Skeletal muscle satellite cell (primary cell): ENCODE results near the gene TRPM1. TPM values are rescaled to one million over a fixed set of nuclear protein-coding genes. Genes with fewer than 3 reads are reported as not detected.

ENCODE experiments used
- H3K27me3 ChIP-seq: 2 replicates; pipeline ENCODE4 v1.7.0; 2013; ENCODE audit warnings: low read length; ENCODE audit not compliant: control insufficient read depth, insufficient read depth
- H3K36me3 ChIP-seq: 2 replicates; pipeline ENCODE4 v1.7.0; 2013; ENCODE audit warnings: mild to moderate bottlenecking, control low read depth, low read length; ENCODE audit not compliant: insufficient read depth
- H3K4me1 ChIP-seq: 2 replicates; pipeline ENCODE4 v1.7.0; 2013; ENCODE audit warnings: low read length; ENCODE audit not compliant: control insufficient read depth, insufficient read depth
- H3K4me2 ChIP-seq: 2 replicates; pipeline ENCODE4 v1.7.0; 2013; ENCODE audit warnings: mild to moderate bottlenecking, low read length
- H3K4me3 ChIP-seq: 2 replicates; pipeline ENCODE4 v1.7.0; 2013; ENCODE audit warnings: low read length
- H3K9ac ChIP-seq: 2 replicates; pipeline ENCODE4 v1.7.0; 2013; ENCODE audit warnings: mild to moderate bottlenecking, low read depth, low read length, moderate library complexity
- H3K9me3 ChIP-seq: replicated peaks from 2 replicates; pipeline ENCODE4 v1.7.0; 2013; ENCODE audit warnings: mild to moderate bottlenecking, control low read depth, low read length
- total RNA-seq: library from RNA; depleted of rRNA; stranded (reverse); fragments of >200 nt; gene quantifications from 2 replicates; pipeline ENCODE4 v1.2.3, GENCODE V29; 2012; rRNA removed

Gene TRPM1
- under 0.01 TPM in 1 of 2 replicates, not detected in the other for total RNA-seq

- H3K4me3 ChIP-seq: no peak within 1 kb of the TSS
- peaks cover 22% of the 10 kb centered on the region for H3K27me3 ChIP-seq
- no peaks in the 10 kb centered on the region for H3K36me3 ChIP-seq
- no peak within 1 kb of the TSS for H3K4me2 ChIP-seq
- no peak within 1 kb of the TSS for H3K9ac ChIP-seq
- no peaks in the 10 kb centered on the region for H3K9me3 ChIP-seq
- peaks cover 8% of the 10 kb centered on the region for H3K4me1 ChIP-seq
Measured at GRCh38 chr15:31101262-31102038, at the start of gene TRPM1. Gene TRPM1, minus strand, starts transcription at chr15:31101725. Its CDS starts 20,370 bp downstream, at chr15:31081355.

GRCh38 chr15:31150732-31151231 is 49.3 kb upstream of the TRPM1 start:
- Histone ChIP-seq H3K36me3 (no peaks in the 10 kb centered on the region), H3K9ac (no peak overlapping the region), H3K27me3 (peaks cover 28% of the 10 kb centered on the region), H3K4me1 (no peaks in the 10 kb centered on the region), H3K4me2 (no peak overlapping the region), H3K9me3 (no peaks in the 10 kb centered on the region), H3K4me3 (no peak overlapping the region)

- no peaks in the 10 kb centered on the region for H3K9me3 ChIP-seq
- H3K4me2 ChIP-seq: no peak overlapping the region
- no peak overlapping the region for H3K9ac ChIP-seq
- H3K36me3 ChIP-seq: no peaks in the 10 kb centered on the region
- H3K27me3 ChIP-seq: peaks cover 25% of the 10 kb centered on the region
- H3K4me3 ChIP-seq: no peak overlapping the region
- H3K4me1 ChIP-seq: no peaks in the 10 kb centered on the region
Measured at GRCh38 chr15:31149987-31150386, 48.5 kb upstream of the TRPM1 start.

- H3K36me3 ChIP-seq: no peaks in the 10 kb centered on the region
- no peak overlapping the region for H3K4me3 ChIP-seq
- no peak overlapping the region for H3K9ac ChIP-seq
- H3K4me2 ChIP-seq: no peak overlapping the region
- H3K4me1 ChIP-seq: no peaks in the 10 kb centered on the region
- peaks cover 25% of the 10 kb centered on the region for H3K27me3 ChIP-seq
- no peaks in the 10 kb centered on the region for H3K9me3 ChIP-seq
Measured at GRCh38 chr15:31149088-31149505, 47.6 kb upstream of the TRPM1 start.

GRCh38 chr15:31148297-31149087 is 47.0 kb upstream of the TRPM1 start:
- no peaks in the 10 kb centered on the region for H3K9me3 ChIP-seq
- H3K9ac ChIP-seq: no peak overlapping the region
- no peaks in the 10 kb centered on the region for H3K4me1 ChIP-seq
- H3K36me3 ChIP-seq: no peaks in the 10 kb centered on the region
- H3K4me2 ChIP-seq: no peak overlapping the region
- peaks cover 19% of the 10 kb centered on the region for H3K27me3 ChIP-seq
- no peak overlapping the region for H3K4me3 ChIP-seq

- H3K9me3 ChIP-seq: no peaks in the 10 kb centered on the region
- H3K36me3 ChIP-seq: no peaks in the 10 kb centered on the region
- H3K4me1 ChIP-seq: no peaks in the 10 kb centered on the region
- H3K4me2 ChIP-seq: no peak overlapping the region
- H3K9ac ChIP-seq: no peak overlapping the region
- H3K27me3 ChIP-seq: peaks cover 18% of the 10 kb centered on the region
- no peak overlapping the region for H3K4me3 ChIP-seq
Measured at GRCh38 chr15:31147944-31148296, 46.4 kb upstream of the TRPM1 start.

GRCh38 chr15:31147456-31147855 is 45.9 kb upstream of the TRPM1 start:
- Histone ChIP-seq H3K4me2 (no peak overlapping the region), H3K4me1 (no peaks in the 10 kb centered on the region), H3K36me3 (no peaks in the 10 kb centered on the region), H3K4me3 (no peak overlapping the region), H3K27me3 (peaks cover 18% of the 10 kb centered on the region), H3K9me3 (no peaks in the 10 kb centered on the region), H3K9ac (no peak overlapping the region)

GRCh38 chr15:31145271-31145911 is 43.9 kb upstream of the TRPM1 start:
- Histone ChIP-seq H3K9me3 (no peaks in the 10 kb centered on the region), H3K4me1 (no peaks in the 10 kb centered on the region), H3K4me2 (no peak overlapping the region), H3K36me3 (no peaks in the 10 kb centered on the region), H3K27me3 (peaks cover 12% of the 10 kb centered on the region), H3K4me3 (no peak overlapping the region), H3K9ac (no peak overlapping the region)

- Histone ChIP-seq H3K4me2 (no peak overlapping the region), H3K4me1 (no peaks in the 10 kb centered on the region), H3K27me3 (peaks cover 11% of the 10 kb centered on the region), H3K9ac (no peak overlapping the region), H3K4me3 (no peak overlapping the region), H3K9me3 (no peaks in the 10 kb centered on the region), H3K36me3 (no peaks in the 10 kb centered on the region)
Measured at GRCh38 chr15:31141792-31142191, 40.3 kb upstream of the TRPM1 start.

- no peaks in the 10 kb centered on the region for H3K9me3 ChIP-seq
- H3K4me3 ChIP-seq: no peak overlapping the region
- no peak overlapping the region for H3K4me2 ChIP-seq
- peaks cover 33% of the 10 kb centered on the region for H3K27me3 ChIP-seq
- no peaks in the 10 kb centered on the region for H3K36me3 ChIP-seq
- H3K4me1 ChIP-seq: no peaks in the 10 kb centered on the region
- no peak overlapping the region for H3K9ac ChIP-seq
Measured at GRCh38 chr15:31136607-31137328, 35.2 kb upstream of the TRPM1 start.

- H3K9ac ChIP-seq: no peak overlapping the region
- peaks cover 40% of the 10 kb centered on the region for H3K27me3 ChIP-seq
- H3K9me3 ChIP-seq: no peaks in the 10 kb centered on the region
- no peak overlapping the region for H3K4me2 ChIP-seq
- H3K4me3 ChIP-seq: no peak overlapping the region
- H3K4me1 ChIP-seq: no peaks in the 10 kb centered on the region
- H3K36me3 ChIP-seq: no peaks in the 10 kb centered on the region
Measured at GRCh38 chr15:31136016-31136415, 34.5 kb upstream of the TRPM1 start.
